H9 (cell line): ENCODE measurements around the gene ZNF329. TPM values are rescaled to one million over a fixed set of nuclear protein-coding genes. Genes with fewer than 3 reads are reported as not detected.

ENCODE experiments used
- DNase-seq: peaks from one replicate; pipeline ENCODE4 v3.0.0-alpha.2; 2017
- H2AFZ ChIP-seq: one replicate; pipeline ENCODE4 v1.6.1; 2013; ENCODE audit warnings: mild to moderate bottlenecking, low read length, control low read depth, moderate library complexity
- H2AK5ac ChIP-seq: 2 replicates; pipeline ENCODE4 v1.6.1; 2013; ENCODE audit warnings: low read length, control low read depth, mixed read lengths; ENCODE audit not compliant: insufficient read length
- H2BK120ac ChIP-seq: one replicate; pipeline ENCODE4 v1.6.1; 2013; ENCODE audit warnings: low read depth, mild to moderate bottlenecking, low read length, control low read depth, inconsistent platforms; ENCODE audit not compliant: poor library complexity, severe bottlenecking
- H2BK12ac ChIP-seq: 2 replicates; pipeline ENCODE4 v1.6.1; 2013; ENCODE audit warnings: low read length, control low read depth, mixed read lengths, low read depth; ENCODE audit not compliant: insufficient read length
- H2BK15ac ChIP-seq: 2 replicates; pipeline ENCODE4 v1.6.1; 2013; ENCODE audit warnings: low read depth, low read length, control low read depth
- H2BK20ac ChIP-seq: one replicate; pipeline ENCODE4 v1.6.1; 2013; ENCODE audit warnings: low read depth, mild to moderate bottlenecking, low read length, control low read depth, inconsistent platforms; ENCODE audit not compliant: poor library complexity, severe bottlenecking
- H2BK5ac ChIP-seq: 2 replicates; pipeline ENCODE4 v1.6.1; 2013; ENCODE audit warnings: low read length, control low read depth, mixed read lengths; ENCODE audit not compliant: insufficient read length
- H3K14ac ChIP-seq: 2 replicates; pipeline ENCODE4 v1.6.1; 2013; ENCODE audit warnings: low read length, control low read depth; ENCODE audit not compliant: insufficient read depth
- H3K18ac ChIP-seq: 2 replicates; pipeline ENCODE4 v1.6.1; 2013; ENCODE audit warnings: low read depth, mild to moderate bottlenecking, mixed read lengths, low read length, control low read depth; ENCODE audit not compliant: insufficient read length
- H3K23ac ChIP-seq: 2 replicates; pipeline ENCODE4 v1.6.1; 2013; ENCODE audit warnings: low read length, control low read depth, mixed read lengths, low read depth; ENCODE audit not compliant: insufficient read length
- H3K23me2 ChIP-seq: 2 replicates; pipeline ENCODE4 v1.6.1; 2013; ENCODE audit warnings: low read depth, mild to moderate bottlenecking, mixed read lengths, low read length, control low read depth; ENCODE audit not compliant: insufficient read length, poor library complexity, severe bottlenecking
- H3K27ac ChIP-seq: 2 replicates; pipeline ENCODE4 v1.5.1; 2013; ENCODE audit warnings: low read length, control low read depth, mixed read lengths, low read depth; ENCODE audit not compliant: insufficient read length
- H3K27me3 ChIP-seq: 2 replicates; pipeline ENCODE4 v1.6.1; 2013; ENCODE audit warnings: low read length, control low read depth, inconsistent platforms; ENCODE audit not compliant: insufficient read depth
- H3K4ac ChIP-seq: 2 replicates; pipeline ENCODE4 v1.6.1; 2013; ENCODE audit warnings: low read depth, mild to moderate bottlenecking, control low read depth, inconsistent platforms, low read length, moderate library complexity
- H3K4me1 ChIP-seq: 2 replicates; pipeline ENCODE4 v1.6.1; 2013; ENCODE audit warnings: low read length, control low read depth, inconsistent platforms; ENCODE audit not compliant: insufficient read depth
- H3K4me2 ChIP-seq: 2 replicates; pipeline ENCODE4 v1.6.1; 2013; ENCODE audit warnings: low read length, control low read depth, mixed read lengths; ENCODE audit not compliant: insufficient read length, insufficient read depth
- H3K56ac ChIP-seq: 2 replicates; pipeline ENCODE4 v1.6.1; 2013; ENCODE audit warnings: low read depth, mild to moderate bottlenecking, mixed read lengths, low read length, control low read depth; ENCODE audit not compliant: insufficient read length
- H3K79me1 ChIP-seq: 2 replicates; pipeline ENCODE4 v1.6.1; 2013; ENCODE audit warnings: low read depth, mild to moderate bottlenecking, moderate library complexity, low read length, control low read depth, inconsistent platforms; ENCODE audit not compliant: insufficient read depth, poor library complexity, severe bottlenecking
- H3K79me2 ChIP-seq: 2 replicates; pipeline ENCODE4 v1.6.1; 2013; ENCODE audit warnings: low read length, control low read depth, inconsistent platforms; ENCODE audit not compliant: insufficient read depth
- H3K9ac ChIP-seq: 2 replicates; pipeline ENCODE4 v1.6.1; 2013; ENCODE audit warnings: low read length, control low read depth, mixed read lengths; ENCODE audit not compliant: insufficient read length; ENCODE audit errors: extremely low read depth
- H3K9me3 ChIP-seq: one replicate; pipeline ENCODE4 v1.6.1; 2013; ENCODE audit warnings: low read depth, low read length, inconsistent platforms; ENCODE audit not compliant: control insufficient read depth
- H3T11ph ChIP-seq: one replicate; pipeline ENCODE4 v1.6.1; 2013; ENCODE audit warnings: mild to moderate bottlenecking, low read length, control low read depth, inconsistent platforms
- H4K20me1 ChIP-seq: one replicate; pipeline ENCODE4 v1.6.1; 2013; ENCODE audit not compliant: control insufficient read depth, insufficient read length, insufficient read depth
- H4K5ac ChIP-seq: 2 replicates; pipeline ENCODE4 v1.6.1; 2013; ENCODE audit warnings: low read depth, mild to moderate bottlenecking, mixed read lengths, low read length, control low read depth; ENCODE audit not compliant: insufficient read length
- H4K8ac ChIP-seq: replicated peaks from 2 replicates; pipeline ENCODE4 v1.6.1; 2013; ENCODE audit warnings: low read length, control low read depth, mixed read lengths, low read depth; ENCODE audit not compliant: insufficient read length
- H4K91ac ChIP-seq: 2 replicates; pipeline ENCODE4 v1.6.1; 2013; ENCODE audit warnings: low read depth, mild to moderate bottlenecking, moderate library complexity, mixed read lengths, low read length, control low read depth; ENCODE audit not compliant: insufficient read length
- H3K27ac Mint-ChIP-seq, 3 experiments: 2 replicates in 2 of 3; 3 replicates in 1 of 3; pipeline ENCODE4 v1.8.0; 2020 to 2021; ENCODE audit warnings: mixed read lengths in 3 of 3, mild to moderate bottlenecking in 1 of 3, moderate library complexity in 1 of 3
- H3K27me3 Mint-ChIP-seq: 2 replicates; pipeline ENCODE4 v1.8.0; 2021; ENCODE audit warnings: low read depth, mild to moderate bottlenecking, moderate library complexity, mixed read lengths
- H3K36me3 Mint-ChIP-seq, 3 experiments: 2 replicates in 2 of 3; 3 replicates in 1 of 3; pipeline ENCODE4 v1.8.0; 2020 to 2021; ENCODE audit warnings: low read depth in 3 of 3, mixed read lengths in 3 of 3; ENCODE audit not compliant: insufficient read depth in 1 of 3
- H3K4me1 Mint-ChIP-seq, 2 experiments: 2 replicates each; pipeline ENCODE4 v1.8.0; 2020; ENCODE audit warnings: mixed read lengths in 2 of 2
- H3K4me3 Mint-ChIP-seq, 2 experiments: 2 replicates in 1 of 2; 3 replicates in 1 of 2; pipeline ENCODE4 v1.8.0; 2020 to 2021; ENCODE audit warnings: mild to moderate bottlenecking in 2 of 2, mixed read lengths in 2 of 2, moderate library complexity in 1 of 2
- H3K9me3 Mint-ChIP-seq, 2 experiments: 2 replicates in 1 of 2; 3 replicates in 1 of 2; pipeline ENCODE4 v1.8.0; 2020; ENCODE audit warnings: mild to moderate bottlenecking in 2 of 2, mixed read lengths in 2 of 2, moderate library complexity in 1 of 2
- CTCF ChIP-seq: fragments of 200-600 bp; sonication (generic); conservative IDR thresholded peaks from 3 replicates; pipeline ENCODE4 v1.8.0; 2021; ENCODE audit warnings: antibody characterized with exemption, mild to moderate bottlenecking
- WGBS: extraction: QIAGEN DNeasy Blood & Tissue Kit; methylation state at CpG from one replicate; pipeline ENCODE4 v1.1.7; 2013; ENCODE audit warnings: missing lambda C conversion rate, low lambda C conversion rate, mixed read lengths; ENCODE audit not compliant: insufficient read length; ENCODE audit errors: extremely low coverage; 5-methylcytosine and 5-hydroxymethylcytosine counted together
- total RNA-seq: library from RNA; stranded (reverse); gene quantifications from 2 replicates; pipeline ENCODE4 v1.2.1, GENCODE V29; 2021

The ZNF329 gene
- total RNA-seq, 1 experiment from 2014 or later = 12.1 TPM

DNA sequence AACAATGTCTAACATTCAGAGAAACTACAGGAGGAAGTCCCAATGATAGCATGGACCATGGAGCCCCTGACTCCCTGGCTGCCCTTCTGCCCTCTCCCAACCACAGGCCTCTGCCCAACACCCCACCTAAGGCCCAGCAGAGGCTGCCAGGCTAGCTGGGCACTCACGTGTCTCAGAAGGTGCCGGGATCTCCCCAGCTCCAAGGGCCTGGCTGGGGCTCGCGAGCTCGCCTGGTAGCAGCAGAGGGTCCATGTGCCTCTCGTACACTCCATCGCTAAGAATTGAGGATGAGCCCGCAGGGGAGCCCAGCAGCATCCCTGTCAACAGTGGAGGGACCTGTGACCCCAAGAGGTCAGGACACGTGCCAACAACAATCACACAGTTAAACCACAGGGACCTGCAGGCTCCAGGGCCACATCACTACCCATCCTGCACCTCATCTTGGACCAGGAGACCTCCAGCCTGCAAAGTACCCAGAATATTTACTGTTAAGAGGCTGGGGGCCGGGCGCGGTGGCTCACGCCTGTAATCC is 62.0 kb downstream of the ZNF329 start:
- peaks cover 0 to 4% of the 10 kb centered on the region in 2 experiments; a peak in 1 of 4 replicates for H3K4me1 Mint-ChIP-seq
- Histone ChIP-seq H3K4me1 (no peaks in the 10 kb centered on the region), H3K79me1 (peaks cover 2% of the 10 kb centered on the region), H2BK120ac (no peak overlapping the region), H2BK15ac (no peak overlapping the region), H3K4me2 (no peak overlapping the region), H3K9ac (no peak overlapping the region), H4K8ac (no peak overlapping the region), H2AK5ac (no peak overlapping the region), H2BK20ac (no peak overlapping the region), H3K27me3 (no peaks in the 10 kb centered on the region), H3K56ac (no peak overlapping the region), H2AFZ (no peak overlapping the region), H4K20me1 (no peaks in the 10 kb centered on the region), H2BK12ac (no peak overlapping the region), H3K79me2 (no peaks in the 10 kb centered on the region), H3K9me3 (no peaks in the 10 kb centered on the region), H3K23ac (no peak overlapping the region), H3K14ac (no peak overlapping the region), H3K27ac (no peak overlapping the region), H3K4ac (no peak overlapping the region), H2BK5ac (no peak overlapping the region), H4K5ac (no peak overlapping the region), H4K91ac (no peak overlapping the region), H3T11ph (no peak overlapping the region), H3K23me2 (no peaks in the 10 kb centered on the region), H3K18ac (no peak overlapping the region)
- peaks cover 47 to 56% (median 56%) of the 10 kb centered on the region in 3 experiments for H3K36me3 Mint-ChIP-seq
- TF ChIP-seq CTCF = no peak
- no peaks in the 10 kb centered on the region for H3K27me3 Mint-ChIP-seq
- no peak overlapping the region for H3K4me3 Mint-ChIP-seq
- no peak for DNase-seq
- peaks cover 7 to 8% of the 10 kb centered on the region in 2 experiments; a peak in 4 of 5 replicates for H3K9me3 Mint-ChIP-seq
- no peak overlapping the region for H3K27ac Mint-ChIP-seq
- WGBS = no CpG with 5 or more reads among the region's 13 CpGs
